Hepatic stellate cell (primary cell): ENCODE data around the gene SCEL.
"Not testable (repeated sequence)": the region's sequence is repeated elsewhere in the genome, so short reads cannot be mapped to it uniquely, and the experiment has no call there.

ENCODE experiments used
- DNase-seq: peaks from one replicate; pipeline ENCODE4 v3.0.0; 2011; ENCODE audit warnings: low spot score

The SCEL gene

DNA sequence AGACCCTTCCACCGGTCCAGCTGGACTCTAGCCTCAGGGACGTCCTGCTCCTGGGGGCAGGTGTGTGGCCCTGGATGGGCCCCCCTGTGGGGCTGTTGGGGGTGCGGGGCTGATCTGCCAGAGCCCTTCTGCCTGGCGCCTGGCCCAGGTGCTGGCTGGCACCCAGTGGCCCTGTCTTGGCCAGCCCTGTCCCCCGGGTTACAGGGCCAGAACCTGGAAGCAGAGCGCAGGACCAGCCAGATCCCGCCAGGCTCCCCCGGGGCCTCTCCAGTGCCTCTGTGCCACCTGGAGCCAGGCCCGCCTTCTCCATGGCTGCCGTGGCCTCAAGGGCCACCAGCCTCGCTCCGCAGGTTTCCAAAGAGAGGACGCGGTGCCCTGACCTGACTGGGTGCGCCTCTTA, 127.3 kb downstream of the SCEL start:
- not testable (repeated sequence) for DNase-seq

DNA sequence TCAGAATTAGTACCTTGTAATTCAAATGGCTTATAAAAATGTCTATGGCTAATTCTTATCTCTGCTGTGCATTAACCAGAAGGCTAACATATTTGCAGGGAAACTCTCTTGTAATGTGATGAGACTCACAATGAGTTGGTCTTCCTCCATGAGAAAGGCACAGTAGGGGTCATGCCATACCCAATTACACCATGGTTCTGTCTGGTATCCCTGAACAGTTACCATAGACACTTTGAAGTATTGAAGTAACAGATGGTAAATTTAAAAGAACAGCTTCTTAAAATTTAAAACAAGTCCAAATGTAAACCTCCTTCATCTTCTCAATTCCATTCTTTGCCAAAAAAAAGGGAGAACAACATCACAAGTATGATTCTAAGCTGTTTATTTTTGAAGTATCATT, 139.3 kb downstream of the SCEL start:
- DNase-seq: no peak

GRCh38 chr13:77678691-77679235, 143.3 kb downstream of the SCEL start:
- no peak for DNase-seq

DNA sequence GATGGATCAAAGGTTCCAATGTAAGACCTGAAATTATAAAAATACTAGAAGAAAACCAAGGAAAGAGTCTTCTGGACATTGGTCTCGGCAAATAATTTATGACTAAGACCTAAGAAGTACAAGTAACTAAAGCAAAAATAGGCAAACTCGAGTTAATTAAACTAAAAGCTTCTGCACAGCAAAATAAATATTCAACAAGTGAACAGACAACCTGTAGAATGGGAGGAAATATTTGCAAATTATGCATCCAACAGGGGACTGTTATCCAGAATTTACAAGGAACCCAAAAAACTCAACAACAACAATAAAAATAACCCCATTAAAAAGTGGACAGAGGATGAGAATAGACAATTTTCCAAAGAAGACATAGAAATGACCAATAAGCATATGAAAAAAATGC, 152.3 kb downstream of the SCEL start:
- DNase-seq: no peak

- no peak for DNase-seq
Observed at GRCh38 chr13:77691871-77692270, 156.4 kb downstream of the SCEL start.

DNA sequence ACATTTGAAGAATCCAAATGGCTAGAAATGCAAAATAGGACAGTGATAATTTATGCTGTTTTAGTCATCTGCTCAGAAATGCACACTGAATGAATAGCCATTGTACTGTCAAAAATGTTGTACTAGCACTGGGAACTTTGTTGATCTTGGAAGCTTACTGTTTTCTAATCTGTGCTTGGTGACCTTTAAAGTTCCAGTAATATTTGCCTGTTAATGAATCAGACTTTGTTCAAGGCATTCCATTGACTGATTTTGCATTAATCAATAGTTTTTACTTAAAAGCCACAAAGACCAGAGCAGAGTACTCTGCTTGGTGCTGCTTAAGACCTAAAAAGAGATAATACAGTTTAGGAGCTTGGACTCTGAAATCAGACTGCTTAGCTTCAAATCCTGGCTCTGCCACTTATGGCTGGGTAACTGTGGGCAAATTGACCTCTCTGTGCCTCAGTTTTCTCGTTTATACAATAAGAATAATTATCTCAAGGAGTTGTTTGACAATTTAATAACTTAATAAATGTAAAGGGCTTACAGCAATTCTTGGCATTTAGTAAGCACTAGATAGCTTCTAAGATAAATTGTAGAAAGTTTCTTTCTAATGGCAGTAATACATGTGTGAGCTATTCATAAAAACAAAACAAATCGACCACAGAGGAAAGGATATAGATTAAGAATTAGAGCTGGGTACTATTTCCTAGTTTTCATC, 157.4 kb downstream of the SCEL start:
- DNase-seq: no peak

GRCh38 chr13:77693449-77693940, 158.0 kb downstream of the SCEL start:
- no peak for DNase-seq
